Activated B cell treated with CpG ODN at 0.5 μM for 24 hours (primary cell): ENCODE data around the gene NT5C1A. TPM values are rescaled to one million over a fixed set of nuclear protein-coding genes. Genes with fewer than 3 reads are reported as not detected.

Experiments used
- ATAC-seq: fragments of 200-7000 bp; cut with Tn5 transposase; one replicate; pipeline ENCODE4 v1.10.0; 2021; ENCODE audit warnings: low read depth, mild to moderate bottlenecking, moderate library complexity
- CTCF ChIA-PET: fragments of 350-600 bp; sonication (Branson Sonifier 250); formaldehyde crosslinking; loops from one replicate; lab custom pipeline; 2021; ENCODE audit warnings: antibody characterized with exemption; lab: Charles Lee
- POLR2A ChIA-PET: fragments of 350-600 bp; sonication (Branson Sonifier 250); formaldehyde crosslinking; loops from one replicate; lab custom pipeline; 2021; ENCODE audit warnings: antibody characterized with exemption; lab: Charles Lee
- DNase-seq: peaks from one replicate; pipeline ENCODE4 v3.0.0; 2022
- H3K27ac Mint-ChIP-seq: one replicate; pipeline ENCODE4 v1.8.0; 2020; ENCODE audit warnings: mixed read lengths
- H3K27me3 Mint-ChIP-seq: one replicate; pipeline ENCODE4 v1.8.0; 2021; ENCODE audit warnings: mixed read lengths
- H3K36me3 Mint-ChIP-seq: one replicate; pipeline ENCODE4 v1.8.0; 2021; ENCODE audit warnings: low read depth, mixed read lengths
- H3K4me1 Mint-ChIP-seq: one replicate; pipeline ENCODE4 v1.8.0; 2021; ENCODE audit warnings: mixed read lengths
- H3K4me3 Mint-ChIP-seq: one replicate; pipeline ENCODE4 v1.8.0; 2020; ENCODE audit warnings: mild to moderate bottlenecking, mixed read lengths
- H3K9me3 Mint-ChIP-seq: one replicate; pipeline ENCODE4 v1.8.0; 2020; ENCODE audit warnings: mixed read lengths
- intact Hi-C: fragments of 100-400 bp; cut with micrococcal nuclease; formaldehyde crosslinking; loops from one replicate; pipeline ENCODE4 v1.15.1; 2024
- total RNA-seq: library from RNA; stranded (reverse); gene quantifications from 2 replicates; pipeline ENCODE4 v1.2.3, GENCODE V29; 2022
- TF ChIP-seq, protein P1 (sequence below): fragments of 200-600 bp; IDR thresholded peaks from one replicate; pipeline ENCODE4 v1.8.0; 2022; ENCODE audit warnings: antibody characterized with exemption, mild to moderate bottlenecking

Gene NT5C1A
- total RNA-seq, 1 donor from 2014 or later: not detected

- no peaks in the 10 kb centered on the region for H3K9me3 Mint-ChIP-seq
- DNase-seq (no peak), ATAC-seq (no peak)
- intact Hi-C loops: no loop called here
- no peak overlapping the region for H3K27ac Mint-ChIP-seq
- TF ChIP-seq, protein P1, sequence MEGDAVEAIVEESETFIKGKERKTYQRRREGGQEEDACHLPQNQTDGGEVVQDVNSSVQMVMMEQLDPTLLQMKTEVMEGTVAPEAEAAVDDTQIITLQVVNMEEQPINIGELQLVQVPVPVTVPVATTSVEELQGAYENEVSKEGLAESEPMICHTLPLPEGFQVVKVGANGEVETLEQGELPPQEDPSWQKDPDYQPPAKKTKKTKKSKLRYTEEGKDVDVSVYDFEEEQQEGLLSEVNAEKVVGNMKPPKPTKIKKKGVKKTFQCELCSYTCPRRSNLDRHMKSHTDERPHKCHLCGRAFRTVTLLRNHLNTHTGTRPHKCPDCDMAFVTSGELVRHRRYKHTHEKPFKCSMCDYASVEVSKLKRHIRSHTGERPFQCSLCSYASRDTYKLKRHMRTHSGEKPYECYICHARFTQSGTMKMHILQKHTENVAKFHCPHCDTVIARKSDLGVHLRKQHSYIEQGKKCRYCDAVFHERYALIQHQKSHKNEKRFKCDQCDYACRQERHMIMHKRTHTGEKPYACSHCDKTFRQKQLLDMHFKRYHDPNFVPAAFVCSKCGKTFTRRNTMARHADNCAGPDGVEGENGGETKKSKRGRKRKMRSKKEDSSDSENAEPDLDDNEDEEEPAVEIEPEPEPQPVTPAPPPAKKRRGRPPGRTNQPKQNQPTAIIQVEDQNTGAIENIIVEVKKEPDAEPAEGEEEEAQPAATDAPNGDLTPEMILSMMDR: no peak
- ChIA-PET CTCF (interaction anchor here (1.1 kb wide), 1 partner anchor 23 kb away, joined by 3 read pairs; no protein-coding TSS in a partner anchor), POLR2A (no interaction called here)
- no peak overlapping the region for H3K4me3 Mint-ChIP-seq
- no peaks in the 10 kb centered on the region for H3K36me3 Mint-ChIP-seq
- H3K27me3 Mint-ChIP-seq: peaks cover 15% of the 10 kb centered on the region
- H3K4me1 Mint-ChIP-seq: no peaks in the 10 kb centered on the region
These were observed 43.0 kb downstream of the NT5C1A start for GRCh38 chr1:39628807-39629350.

- Mint-ChIP-seq H3K27me3 (peaks cover 12% of the 10 kb centered on the region), H3K9me3 (no peaks in the 10 kb centered on the region), H3K36me3 (no peaks in the 10 kb centered on the region), H3K4me1 (no peaks in the 10 kb centered on the region), H3K4me3 (no peak overlapping the region), H3K27ac (no peak overlapping the region)
- ChIA-PET CTCF (no interaction called here), POLR2A (no interaction called here)
- DNase-seq: no peak
- no peak for ATAC-seq
- intact Hi-C loops: no loop called here
- TF ChIP-seq, protein P1: no peak
These were observed 45.3 kb downstream of the NT5C1A start for GRCh38 chr1:39626646-39627045.

DNA sequence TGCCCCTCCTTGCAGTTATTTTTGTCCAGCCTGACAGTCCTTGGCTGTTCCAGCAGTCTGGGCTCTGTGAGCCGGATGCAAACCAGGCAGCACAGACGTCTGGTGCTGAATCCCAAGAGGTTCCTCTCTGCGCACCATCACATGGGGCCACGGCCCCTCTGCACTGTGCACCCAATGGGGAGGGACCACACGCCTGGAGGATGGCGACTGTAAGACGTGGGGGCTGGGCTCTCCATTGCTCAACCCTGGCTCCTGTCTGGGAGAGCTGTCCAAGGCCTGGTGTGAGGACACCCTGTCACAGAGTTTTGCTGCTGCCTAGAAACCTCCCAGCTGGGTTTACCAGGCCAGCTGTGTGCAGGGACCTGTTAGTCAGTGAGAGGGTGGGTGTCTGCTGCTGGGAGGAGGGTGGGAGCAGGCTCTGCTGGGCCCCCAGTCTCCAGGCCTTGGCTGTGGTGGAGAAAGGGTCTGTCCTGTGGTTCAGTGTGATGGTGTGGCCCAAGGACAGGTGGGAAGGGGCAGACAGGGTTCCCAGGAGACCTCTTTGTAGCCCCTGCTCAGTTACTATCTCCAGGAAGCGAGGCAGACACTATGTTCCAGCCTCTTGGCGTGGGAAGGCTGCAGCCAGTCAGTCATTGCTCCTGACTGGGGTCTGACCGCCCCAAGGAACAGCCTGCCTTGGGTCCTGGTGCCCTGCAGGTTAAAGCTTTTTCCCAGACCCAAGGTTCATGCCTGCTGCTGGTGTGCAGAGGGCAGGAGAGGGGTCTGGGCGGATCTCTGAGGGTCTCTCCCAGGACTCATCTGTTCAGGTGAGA lies 46.2 kb downstream of the NT5C1A start:
- Mint-ChIP-seq H3K27me3 (peaks cover 13% of the 10 kb centered on the region), H3K9me3 (no peaks in the 10 kb centered on the region), H3K36me3 (no peaks in the 10 kb centered on the region), H3K4me1 (no peaks in the 10 kb centered on the region), H3K4me3 (no peak overlapping the region), H3K27ac (no peak overlapping the region)
- TF ChIP-seq, protein P1: no peak
- DNase-seq (no peak), ATAC-seq (no peak)
- POLR2A ChIA-PET: no interaction called here
- intact Hi-C loops: no loop called here
- CTCF ChIA-PET: no interaction called here

DNA sequence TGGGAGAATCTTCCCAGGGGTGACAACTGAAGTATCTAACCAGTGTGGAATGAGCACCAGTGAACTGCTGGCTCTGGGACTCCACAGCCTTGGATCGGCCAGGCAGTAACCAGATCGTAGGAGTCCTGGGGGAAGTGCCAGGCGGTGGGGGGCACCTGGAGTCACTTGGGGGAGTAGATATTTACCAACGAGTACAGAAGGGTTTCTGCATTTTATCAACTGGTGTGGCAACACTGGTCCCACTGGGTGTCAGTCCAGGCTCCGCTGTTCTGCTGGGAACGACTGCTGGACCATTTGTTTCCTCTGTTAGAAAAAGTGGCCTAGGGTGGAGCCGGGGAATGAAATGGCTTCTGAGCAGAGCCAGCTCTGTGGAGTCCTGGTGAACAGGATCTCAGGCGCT lies 46.9 kb downstream of the NT5C1A start:
- Mint-ChIP-seq H3K4me1 (no peaks in the 10 kb centered on the region), H3K4me3 (no peak overlapping the region), H3K27me3 (peaks cover 13% of the 10 kb centered on the region), H3K27ac (no peak overlapping the region), H3K9me3 (no peaks in the 10 kb centered on the region), H3K36me3 (no peaks in the 10 kb centered on the region)
- DNase-seq (no peak), ATAC-seq (no peak)
- ChIA-PET CTCF (no interaction called here), POLR2A (no interaction called here)
- TF ChIP-seq, protein P1: no peak
- intact Hi-C loops: no loop called here

DNA sequence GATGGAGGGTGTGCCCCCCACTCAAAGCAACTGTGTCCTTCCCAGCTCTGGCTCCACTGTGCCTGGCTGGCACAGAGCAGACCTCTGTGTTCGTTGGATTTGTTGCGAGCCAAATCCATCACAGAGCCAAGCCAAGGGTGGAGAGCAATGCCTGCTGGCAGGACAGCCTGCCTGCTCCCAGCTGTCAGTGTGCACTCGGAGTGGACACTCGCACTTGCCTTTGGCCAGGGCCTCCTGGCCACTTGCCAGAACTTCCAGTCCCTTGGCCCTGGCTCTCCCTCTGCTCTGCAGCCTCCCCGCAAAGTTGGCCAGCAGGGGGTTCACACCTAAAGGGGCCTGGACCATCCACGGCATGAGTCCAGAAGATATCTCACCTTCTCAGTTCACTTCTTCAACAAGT lies 48.9 kb downstream of the NT5C1A start:
- no peak for ATAC-seq
- H3K4me3 Mint-ChIP-seq: no peak overlapping the region
- H3K36me3 Mint-ChIP-seq: no peaks in the 10 kb centered on the region
- ChIA-PET POLR2A (no interaction called here), CTCF (no interaction called here)
- TF ChIP-seq, protein P1: no peak
- DNase-seq: no peak
- intact Hi-C loops: no loop called here
- H3K9me3 Mint-ChIP-seq: no peaks in the 10 kb centered on the region
- no peak overlapping the region for H3K27ac Mint-ChIP-seq
- H3K4me1 Mint-ChIP-seq: no peaks in the 10 kb centered on the region
- peaks cover 13% of the 10 kb centered on the region for H3K27me3 Mint-ChIP-seq
